SK-MEL-5 (cell line): ENCODE data around the gene IBA57. TPM values are rescaled to one million over a fixed set of nuclear protein-coding genes. Genes with fewer than 3 reads are reported as not detected.

Experiments
- DNase-seq: peaks from one replicate; pipeline ENCODE4 v3.0.0-alpha.2; 2016; ENCODE audit warnings: low read depth, low spot score
- in situ Hi-C: cut with HindIII; loops from 2 replicates; pipeline ENCODE4 v1.10.0; 2016; ENCODE audit warnings: low sequenced_read_pairs, high pct_unique_total_duplicates, low pct_unique_long_range_greater_than_20kb
- total RNA-seq: library from RNA; depleted of rRNA; stranded (reverse); fragments of >200 nt; shearing (Covaris generic); gene quantifications from 2 replicates; pipeline ENCODE4 v1.2.3, GENCODE V29; 2014

Gene IBA57
- total RNA-seq, 1 experiment from 2014 or later = 4.8 TPM

DNA sequence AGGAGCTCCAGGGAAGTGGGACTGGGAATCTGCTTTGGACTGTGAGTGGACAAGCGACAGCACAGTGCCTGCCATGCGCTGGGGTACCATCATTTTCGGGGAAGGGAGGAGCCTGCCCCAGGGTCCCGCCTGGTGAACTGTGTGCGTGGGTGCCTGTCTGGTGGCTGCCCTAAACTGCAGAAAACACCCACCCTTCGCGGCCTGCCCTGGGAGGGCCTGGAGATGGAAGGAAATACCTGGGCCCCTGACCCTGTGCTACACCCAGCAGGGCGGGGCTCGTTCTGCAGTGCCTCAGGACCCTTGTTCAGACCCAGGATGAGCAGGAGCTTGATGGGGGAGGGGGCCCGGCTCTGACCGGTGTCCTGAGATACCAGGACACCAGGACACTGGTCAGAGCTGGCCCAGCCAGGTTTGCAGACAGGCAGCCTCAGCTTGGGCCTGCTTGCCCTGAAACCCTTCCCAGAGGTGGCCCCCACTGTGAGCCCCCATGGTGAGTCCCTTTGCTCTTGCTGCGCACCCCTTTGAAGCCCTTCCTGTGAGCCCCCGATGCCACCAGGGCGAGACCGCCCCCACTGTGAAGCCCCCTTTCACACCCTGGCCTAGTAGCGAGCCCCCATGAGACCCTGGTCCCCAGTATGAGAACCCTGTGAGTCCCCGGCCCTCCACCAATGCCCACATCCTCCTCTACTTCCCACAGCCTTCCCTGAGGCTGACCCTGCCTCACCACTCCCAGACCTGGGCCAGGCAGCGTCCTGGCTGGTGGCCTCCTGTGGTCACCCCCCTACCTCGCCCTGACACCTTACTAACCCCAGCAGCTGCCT lies 13.3 kb upstream of the IBA57 start:
- no peak for DNase-seq
- in situ Hi-C loops = no loop called here

DNA sequence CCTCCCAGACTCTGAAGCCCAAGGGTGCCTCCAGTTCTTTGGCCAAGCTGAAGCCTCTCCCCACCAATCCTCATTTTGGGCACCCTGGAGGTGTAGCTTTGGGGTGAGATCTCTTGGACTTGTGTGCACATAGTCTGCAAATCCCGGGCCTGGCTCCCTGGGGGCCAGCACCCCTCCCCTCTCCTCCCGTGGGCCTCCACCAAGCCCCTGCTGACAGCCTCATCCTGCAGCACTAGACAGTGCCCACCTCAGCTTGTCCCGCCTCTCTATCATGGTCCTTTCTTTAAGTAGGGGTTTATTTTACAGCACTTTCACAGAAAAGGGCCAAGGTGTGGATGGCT lies 12.7 kb upstream of the IBA57 start:
- no peak for DNase-seq
- in situ Hi-C loops = no loop called here

DNA sequence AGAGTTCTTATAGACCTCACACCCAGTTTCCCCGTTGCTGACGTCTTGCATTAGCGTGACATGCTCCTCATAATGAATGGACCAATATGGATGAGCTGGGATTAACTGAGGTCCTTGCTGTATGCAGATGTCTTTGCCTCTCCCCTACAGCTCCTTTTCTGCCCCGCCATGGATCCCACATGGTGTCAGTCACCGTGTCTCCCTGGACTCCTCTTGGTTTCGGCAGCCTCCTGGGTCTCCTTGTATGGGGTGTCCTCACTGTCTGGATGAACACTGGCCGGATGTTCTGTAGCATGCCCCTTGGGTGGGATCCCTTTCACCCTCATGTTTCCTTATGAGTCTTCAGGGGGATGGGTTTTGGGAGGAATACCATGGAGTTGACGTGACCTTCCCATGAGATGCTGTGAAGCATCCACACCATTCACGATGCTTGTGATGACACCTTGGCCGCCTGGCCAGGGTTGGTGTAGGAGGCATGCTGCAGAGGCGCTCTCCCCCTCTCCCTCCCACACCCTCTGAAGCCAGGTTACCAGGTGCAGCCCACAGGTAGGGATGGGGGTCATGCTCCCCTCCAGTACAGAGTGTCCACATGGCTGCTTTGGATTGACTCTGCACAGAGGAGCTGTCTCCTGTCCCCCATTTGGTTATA lies 11.5 kb upstream of the IBA57 start:
- in situ Hi-C loops = no loop called here
- no peak for DNase-seq

DNA sequence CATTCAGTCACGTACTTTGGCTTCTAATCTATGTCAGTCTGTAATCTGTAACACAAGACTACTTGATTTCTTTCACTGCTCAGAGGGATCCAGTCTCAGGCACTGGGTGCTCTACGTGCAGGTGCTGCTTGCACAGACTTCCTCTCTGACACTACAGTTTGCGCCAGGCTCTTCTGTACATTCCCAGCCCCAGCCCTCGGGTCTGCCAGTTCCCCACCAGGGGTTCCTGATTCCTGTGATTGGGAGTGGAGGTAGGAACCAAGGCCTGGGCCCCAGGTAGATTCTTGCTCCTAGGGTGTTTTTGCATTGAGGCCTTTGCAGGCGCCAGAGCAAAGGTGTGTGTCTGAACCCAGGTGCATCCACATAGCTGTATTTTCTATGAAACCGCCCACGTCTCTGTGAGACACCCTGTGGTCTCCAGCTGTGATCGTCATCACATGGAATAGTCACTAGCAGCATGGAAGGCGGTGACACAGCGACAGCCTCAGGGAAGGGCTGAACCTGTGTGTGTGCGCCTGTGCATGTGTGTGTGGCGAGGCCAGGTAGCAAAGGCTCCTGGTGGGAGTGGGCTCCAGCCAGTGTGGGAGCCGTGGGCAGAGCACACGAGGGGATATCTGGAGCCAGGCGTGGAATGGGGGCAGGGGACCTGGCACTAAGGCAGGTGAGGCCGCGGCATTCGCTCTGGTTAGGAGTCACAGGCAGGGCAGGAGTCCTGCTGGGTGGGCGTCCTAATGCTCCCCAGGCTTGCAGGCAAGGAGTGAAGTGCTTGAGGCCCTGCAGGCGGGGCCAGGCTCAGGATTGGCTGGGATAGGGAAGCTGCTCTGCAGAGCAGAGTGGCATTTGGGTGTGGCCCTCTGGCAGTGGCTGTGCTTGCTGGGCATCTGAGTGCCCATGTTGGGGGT lies 10.7 kb upstream of the IBA57 start:
- in situ Hi-C loops = no loop called here
- no peak for DNase-seq

DNA sequence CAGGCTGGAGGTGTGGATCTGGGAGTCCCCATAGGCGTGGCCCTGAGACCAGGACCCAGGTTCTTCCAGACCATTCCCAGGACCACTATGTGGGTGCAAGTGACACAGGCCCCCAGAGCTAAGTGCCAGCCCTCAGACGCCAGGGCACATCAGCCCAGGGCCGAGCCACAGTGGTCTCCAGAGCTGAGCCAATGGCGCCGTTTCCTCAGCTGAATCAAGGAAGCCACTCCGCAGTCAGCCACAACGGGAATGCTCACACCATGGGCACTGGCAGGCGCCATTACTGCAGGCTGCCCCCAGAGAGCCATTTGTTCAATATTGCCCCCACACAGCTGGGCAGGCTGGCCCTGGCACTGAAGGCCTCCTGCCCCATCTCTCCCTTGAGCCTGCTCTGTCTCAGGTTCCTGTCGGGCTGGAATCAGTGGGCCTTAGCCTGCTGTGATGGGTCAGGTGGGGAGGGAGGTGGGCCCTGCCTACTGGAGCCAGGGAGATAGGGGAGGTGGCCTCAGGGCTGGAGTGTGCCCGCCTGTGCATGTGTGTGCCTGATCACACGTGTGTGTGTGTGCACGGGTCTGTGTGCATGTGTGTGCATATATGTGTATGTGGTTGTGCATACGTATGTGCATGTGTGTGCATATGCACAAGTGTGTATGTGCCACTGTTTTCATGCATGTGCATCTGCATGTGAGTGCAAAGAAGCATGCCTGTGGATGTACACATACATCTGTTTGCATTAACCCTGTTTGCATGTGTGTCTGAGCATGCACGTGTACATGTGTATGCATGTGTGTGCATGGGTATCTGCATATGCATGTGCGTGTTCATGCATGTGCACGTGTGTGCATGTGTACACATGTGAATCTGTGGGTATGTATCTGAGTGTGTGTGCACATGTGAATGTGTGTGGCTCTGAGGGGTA lies 9.7 kb upstream of the IBA57 start:
- DNase-seq = no peak

DNA sequence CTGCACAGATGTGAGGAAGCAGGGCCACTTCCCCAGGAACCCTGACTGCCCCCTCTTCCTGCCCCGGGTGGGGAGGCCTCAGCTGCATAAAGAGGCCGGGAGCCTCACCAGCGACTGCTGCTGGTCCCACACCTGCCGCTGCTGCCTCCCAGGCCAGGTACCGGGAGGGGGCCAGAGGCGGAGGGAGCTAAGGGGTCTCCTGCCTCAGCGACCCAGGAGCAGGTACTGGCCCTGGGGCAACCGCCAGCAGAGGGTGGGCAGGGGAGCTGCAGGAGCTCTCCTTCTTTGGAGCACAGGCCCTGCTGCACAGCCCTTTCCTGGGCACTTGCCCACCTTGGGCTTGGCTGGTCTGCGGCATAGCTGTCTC lies 9.1 kb upstream of the IBA57 start:
- in situ Hi-C loops = no loop called here
- DNase-seq = no peak

More for the DNA sequence above, 9.7 kb upstream of the IBA57 start:
- in situ Hi-C loops = no loop called here

DNA sequence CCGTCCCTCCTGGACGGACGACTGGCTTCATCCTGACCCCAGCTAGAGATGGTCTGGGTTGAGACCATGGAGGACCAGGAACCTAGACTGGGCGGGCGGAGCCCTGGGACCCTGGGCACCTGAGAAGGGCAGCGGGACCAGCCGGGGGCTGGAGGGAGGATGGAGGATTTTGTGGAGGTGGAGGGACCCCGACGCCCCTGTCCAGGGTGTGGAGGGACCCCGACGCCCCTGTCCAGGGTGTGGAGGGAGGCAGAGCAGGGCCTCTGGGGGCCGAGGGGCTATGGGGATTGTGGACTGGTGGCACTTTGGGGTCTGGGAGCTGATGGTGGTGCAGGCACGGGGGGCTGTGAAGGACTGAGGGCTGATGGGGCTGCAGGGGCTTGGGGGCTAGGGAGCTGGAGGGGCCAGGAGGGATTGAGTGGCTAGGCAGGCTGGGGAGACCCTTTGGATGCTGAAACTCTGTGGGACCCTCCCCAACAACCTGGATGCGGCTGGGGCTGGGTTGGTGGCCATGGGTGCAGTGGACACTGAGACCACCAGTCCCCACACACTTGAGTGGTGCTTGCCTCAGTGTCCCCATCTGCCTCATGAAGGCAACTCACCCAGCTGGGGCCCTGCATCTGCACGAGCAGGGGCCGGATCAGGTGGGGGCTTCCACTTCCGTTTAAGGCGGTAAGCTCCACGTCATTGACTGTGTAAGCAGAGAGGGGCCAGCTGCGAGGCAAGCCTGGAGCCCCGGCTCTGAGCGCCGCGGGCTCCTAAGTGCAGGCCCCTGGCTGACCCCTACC lies 8.5 kb upstream of the IBA57 start:
- DNase-seq = no peak
- in situ Hi-C loops = no loop called here

DNA sequence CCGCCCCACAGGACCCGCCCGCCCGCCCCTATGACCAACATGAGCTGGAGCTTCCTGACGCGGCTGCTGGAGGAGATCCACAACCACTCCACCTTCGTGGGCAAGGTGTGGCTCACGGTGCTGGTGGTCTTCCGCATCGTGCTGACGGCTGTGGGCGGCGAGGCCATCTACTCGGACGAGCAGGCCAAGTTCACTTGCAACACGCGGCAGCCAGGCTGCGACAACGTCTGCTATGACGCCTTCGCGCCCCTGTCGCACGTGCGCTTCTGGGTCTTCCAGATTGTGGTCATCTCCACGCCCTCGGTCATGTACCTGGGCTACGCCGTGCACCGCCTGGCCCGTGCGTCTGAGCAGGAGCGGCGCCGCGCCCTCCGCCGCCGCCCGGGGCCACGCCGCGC lies 7.9 kb upstream of the IBA57 start:
- in situ Hi-C loops = no loop called here
- no peak for DNase-seq

DNA sequence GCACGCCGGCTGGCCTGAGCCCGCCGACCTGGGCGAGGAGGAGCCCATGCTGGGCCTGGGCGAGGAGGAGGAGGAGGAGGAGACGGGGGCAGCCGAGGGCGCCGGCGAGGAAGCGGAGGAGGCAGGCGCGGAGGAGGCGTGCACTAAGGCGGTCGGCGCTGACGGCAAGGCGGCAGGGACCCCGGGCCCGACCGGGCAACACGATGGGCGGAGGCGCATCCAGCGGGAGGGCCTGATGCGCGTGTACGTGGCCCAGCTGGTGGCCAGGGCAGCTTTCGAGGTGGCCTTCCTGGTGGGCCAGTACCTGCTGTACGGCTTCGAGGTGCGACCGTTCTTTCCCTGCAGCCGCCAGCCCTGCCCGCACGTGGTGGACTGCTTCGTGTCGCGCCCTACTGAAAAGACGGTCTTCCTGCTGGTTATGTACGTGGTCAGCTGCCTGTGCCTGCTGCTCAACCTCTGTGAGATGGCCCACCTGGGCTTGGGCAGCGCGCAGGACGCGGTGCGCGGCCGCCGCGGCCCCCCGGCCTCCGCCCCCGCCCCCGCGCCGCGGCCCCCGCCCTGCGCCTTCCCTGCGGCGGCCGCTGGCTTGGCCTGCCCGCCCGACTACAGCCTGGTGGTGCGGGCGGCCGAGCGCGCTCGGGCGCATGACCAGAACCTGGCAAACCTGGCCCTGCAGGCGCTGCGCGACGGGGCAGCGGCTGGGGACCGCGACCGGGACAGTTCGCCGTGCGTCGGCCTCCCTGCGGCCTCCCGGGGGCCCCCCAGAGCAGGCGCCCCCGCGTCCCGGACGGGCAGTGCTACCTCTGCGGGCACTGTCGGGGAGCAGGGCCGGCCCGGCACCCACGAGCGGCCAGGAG lies 7.2 kb upstream of the IBA57 start:
- in situ Hi-C loops = no loop called here

DNA sequence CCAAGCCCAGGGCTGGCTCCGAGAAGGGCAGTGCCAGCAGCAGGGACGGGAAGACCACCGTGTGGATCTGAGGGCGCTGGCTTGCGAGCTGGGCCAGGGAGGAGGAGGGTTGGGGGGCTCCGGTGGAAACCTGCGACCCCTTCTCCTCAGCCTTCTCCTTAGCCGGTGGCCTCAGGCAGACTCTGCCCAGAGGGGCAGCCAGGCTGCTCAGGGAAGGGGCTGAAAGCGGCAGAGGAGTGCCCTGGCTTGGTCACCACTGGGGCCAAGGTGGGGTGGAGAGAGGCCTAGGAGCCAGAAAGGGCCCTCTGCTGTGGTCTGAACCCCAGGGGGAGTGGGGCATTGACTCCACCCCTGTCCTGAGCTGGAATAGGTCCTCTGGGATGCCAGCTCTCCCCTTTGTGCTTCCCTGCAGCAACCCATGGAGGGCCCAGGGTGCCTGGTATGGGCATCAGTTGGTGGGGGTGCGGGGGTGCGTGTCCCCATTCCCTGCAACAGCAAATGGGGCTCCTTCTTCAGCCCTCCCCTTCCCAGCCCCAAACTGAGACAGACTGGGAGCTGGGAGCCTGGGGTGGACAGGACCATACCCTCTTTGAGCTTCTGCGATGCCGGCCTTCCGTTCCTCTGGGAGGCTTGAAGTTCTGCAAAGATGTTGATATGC lies 6.5 kb upstream of the IBA57 start:
- DNase-seq = no peak
- in situ Hi-C loops = no loop called here

More for the DNA sequence above, 7.2 kb upstream of the IBA57 start:
- no peak for DNase-seq

DNA sequence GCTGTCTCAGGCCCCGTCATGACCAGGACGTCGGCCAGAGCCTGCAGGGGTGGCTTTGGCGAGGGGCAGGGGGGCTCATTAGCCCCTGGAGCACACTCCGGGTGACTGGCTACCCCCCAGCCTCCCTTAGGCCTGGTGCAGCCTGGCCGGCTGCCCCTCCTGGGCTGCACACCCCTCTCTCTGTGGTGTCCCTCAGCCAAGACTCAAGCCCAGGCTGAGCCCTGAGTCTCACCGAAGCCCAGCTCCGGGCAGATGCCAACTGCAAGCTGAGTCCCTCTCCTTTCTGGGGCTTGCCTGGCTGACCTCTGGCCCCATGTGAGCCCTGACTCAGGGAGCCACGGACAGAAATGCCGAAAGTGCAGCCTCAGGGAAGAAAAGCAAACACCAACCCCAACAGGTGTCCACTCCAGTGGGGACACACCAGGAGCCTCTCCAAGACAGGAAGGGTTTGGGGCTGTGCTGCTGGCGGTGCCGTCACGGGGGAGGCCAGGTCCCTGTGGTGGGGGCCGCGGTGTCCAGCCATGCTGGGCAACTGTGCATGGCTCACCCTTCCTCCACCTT lies 5.3 kb upstream of the IBA57 start:
- in situ Hi-C loops = no loop called here
- DNase-seq = no peak

DNA sequence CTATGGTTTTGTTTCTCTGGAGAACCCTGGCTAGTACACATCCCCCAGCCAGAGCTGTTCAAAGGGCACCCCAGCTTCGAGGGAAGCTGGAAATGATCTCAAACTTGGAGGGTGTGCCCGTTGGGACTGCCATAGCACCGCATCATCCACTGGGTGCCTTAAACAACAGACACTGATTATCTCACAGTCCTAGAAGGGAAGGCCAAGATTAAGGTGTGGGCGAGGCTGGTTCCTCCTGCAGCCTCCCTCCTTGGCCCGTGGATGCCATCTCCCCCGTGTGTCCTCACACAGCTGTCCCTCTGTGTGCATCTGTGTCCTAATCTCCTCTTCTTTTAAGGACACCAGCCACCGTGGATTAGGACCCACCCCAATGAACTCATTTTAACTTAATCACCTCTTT lies 4.2 kb upstream of the IBA57 start:
- in situ Hi-C loops = no loop called here
- no peak for DNase-seq

DNA sequence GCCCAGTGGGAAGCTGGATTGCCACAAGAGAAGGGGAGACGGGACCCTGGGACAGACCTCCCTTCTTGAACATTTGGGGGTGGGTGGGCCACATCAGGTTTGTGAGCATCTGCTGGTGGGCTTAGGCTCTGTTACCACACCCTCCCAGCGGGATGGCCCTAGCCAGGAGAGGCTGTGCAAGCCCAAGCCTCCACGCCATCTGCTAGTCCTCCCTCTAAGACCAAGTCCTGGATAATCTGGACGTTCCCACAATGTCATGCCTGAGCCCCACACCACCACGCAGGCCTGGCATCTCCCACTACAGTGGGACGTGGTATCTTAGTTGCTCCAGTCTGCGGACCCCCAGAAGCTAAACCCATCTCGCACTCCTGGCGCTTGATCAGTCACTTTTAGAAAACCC lies 3.7 kb upstream of the IBA57 start:
- DNase-seq = no peak
- in situ Hi-C loops = no loop called here

DNA sequence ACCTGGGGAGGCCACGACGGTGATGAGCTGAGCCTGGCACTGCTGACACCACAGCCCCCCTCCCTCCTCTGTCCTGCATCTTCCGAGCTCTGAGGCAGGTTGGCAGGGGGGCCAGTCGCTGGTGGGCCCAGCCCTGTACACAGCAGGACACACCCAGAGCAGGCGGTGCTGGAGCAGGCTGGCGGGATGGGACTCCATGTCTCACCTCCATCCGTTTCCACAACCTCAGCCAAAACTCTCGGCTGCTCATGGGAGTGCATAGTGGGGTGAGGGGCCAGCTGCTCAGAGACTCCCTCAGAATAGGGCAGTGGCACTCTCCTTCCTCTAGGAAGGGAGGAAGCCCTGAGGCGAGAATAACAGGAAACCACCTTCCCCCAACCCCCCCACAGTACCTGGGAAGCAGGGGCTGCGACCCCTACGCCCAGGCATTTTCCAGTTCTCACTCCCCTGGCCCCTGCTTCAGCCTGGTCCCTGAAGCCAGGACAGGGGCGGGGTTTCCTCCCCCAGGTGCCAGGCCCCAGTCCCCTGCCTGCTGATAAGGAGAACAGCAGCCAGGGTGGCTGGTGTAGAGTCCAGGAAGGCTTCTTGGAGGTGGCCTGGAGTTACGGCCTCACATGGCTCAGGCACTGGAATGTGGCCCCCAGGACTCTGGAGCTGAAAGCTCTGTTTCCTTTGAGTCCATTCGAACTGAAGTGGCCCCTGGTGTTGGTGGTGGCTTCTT lies 3.2 kb upstream of the IBA57 start:
- in situ Hi-C loops = no loop called here
- DNase-seq = no peak
